ENCODE results near the gene GPR39.

Gene GPR39

DNA sequence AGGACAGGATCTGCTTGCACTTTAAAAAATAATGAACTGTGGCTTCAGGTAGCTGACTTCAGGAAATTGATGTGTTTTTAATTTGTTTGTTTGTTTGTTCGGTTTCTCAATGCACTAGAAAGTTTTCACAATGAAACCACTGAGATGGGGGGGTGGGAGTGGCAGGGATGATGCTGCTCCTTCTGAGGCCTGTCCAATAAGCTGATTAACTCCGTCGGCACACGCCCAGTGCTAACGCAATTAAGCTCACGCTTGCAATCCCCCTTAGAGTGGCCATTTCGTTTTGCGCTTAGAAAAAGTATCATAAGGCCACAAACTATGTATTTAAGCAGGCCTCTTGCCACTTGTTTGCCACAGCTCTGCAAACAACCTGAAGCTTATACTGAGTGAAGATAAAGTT is 12.5 kb upstream of the GPR39 start:
- no peak for DNase-seq (ENCODE audit: low read depth)
- no peak overlapping the region for H3K4me3 ChIP-seq (ENCODE audit: low read depth, low read length)

DNA sequence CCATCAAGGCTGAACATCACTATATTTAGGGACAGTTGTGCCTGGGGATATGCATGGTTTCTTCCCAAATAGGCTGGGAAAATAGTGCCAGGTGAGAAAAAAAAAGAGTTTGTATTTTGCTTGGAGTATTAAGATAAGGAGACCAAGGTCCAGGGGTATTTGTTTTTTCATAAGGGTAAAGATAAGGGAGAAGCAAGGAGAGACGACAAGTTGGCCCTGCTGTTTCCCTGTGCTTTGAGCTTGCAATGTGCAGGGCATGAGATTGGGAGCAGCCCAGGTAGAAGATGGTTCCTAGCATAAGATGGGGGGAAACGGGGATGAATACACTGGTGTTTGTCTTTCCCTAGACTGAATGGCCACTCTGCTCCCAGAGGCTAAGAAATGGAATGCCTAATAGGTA is 8.8 kb upstream of the GPR39 start:
- DNase-seq (ENCODE audit: low read depth) = no peak
- no peak overlapping the region for H3K4me3 ChIP-seq (ENCODE audit: low read depth, low read length)

- H3K4me3 ChIP-seq (ENCODE audit: low read depth, low read length) = no peak overlapping the region
- no peak for DNase-seq (ENCODE audit: low read depth)
These were observed 4.6 kb upstream of the GPR39 start for GRCh38 chr2:132412021-132412420.

DNA sequence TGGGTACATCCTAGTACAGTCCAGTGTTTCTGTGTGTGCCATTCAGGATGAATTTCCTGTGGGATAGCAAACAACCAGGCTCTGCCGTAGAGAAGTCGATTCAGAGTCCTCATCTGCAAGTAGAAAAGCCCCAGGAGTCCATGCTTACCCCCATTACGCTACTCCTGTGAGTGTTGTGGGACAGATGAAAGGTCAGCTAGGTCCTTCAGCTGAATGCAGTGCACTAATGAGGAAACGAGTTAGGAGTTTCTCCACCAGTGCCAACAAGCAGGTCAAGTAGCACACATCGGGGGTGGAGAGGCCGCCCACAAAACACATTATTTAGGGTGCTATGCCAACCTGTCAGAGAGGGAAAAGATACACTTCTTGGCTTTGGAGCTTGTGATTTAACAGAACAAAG is 2.5 kb upstream of the GPR39 start:
- DNase-seq (ENCODE audit: low read depth) = no peak
- no peak overlapping the region for H3K4me3 ChIP-seq (ENCODE audit: low read depth, low read length)

DNA sequence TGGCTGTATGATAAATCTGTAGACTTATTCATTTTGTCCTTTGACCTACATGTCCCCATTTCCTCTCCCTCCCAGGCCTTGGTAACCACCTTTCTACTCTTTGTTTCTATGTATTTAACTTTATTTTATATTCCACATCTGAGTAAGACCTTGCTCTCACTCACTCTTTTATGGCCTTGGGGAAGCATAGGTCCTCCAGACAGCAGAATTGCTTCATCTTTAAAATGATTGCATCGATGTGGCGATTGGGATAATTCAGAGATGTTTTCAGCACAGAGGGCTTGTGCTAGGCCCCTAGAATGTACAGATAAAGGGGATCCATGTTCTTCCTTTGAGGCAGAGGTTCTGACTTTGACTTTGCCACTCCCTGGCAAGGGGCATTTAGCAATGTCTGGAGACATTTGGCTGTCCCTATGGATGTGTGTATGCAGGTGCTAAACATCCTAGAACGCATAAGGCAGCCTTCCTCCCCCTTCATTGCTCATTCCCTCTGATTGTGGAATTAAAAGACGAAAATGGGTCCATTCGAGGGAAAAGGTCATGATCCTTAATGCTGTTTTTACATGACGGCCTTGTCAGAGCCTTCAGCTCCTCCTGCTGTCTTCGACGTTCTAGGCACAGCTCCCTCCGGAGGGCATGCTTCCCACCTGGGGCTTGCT is 1.2 kb upstream of the GPR39 start:
- DNase-seq (ENCODE audit: low read depth) = peak; percentile 48
- H3K4me3 ChIP-seq (ENCODE audit: low read depth, low read length) = peak overlapping the region; percentile 47

GRCh38 chr2:132415915-132416722 is 486 bp upstream of the GPR39 start:
- H3K4me3 ChIP-seq (ENCODE audit: low read depth, low read length) = peak overlapping the region; percentile 47
- peak; percentile 95 for DNase-seq (ENCODE audit: low read depth)

- H3K4me3 ChIP-seq (ENCODE audit: low read depth, low read length) = peak overlapping the region; percentile 8
- DNase-seq (ENCODE audit: low read depth) = no peak
These were observed 928 bp downstream of the GPR39 start for GRCh38 chr2:132417430-132418035.

DNA sequence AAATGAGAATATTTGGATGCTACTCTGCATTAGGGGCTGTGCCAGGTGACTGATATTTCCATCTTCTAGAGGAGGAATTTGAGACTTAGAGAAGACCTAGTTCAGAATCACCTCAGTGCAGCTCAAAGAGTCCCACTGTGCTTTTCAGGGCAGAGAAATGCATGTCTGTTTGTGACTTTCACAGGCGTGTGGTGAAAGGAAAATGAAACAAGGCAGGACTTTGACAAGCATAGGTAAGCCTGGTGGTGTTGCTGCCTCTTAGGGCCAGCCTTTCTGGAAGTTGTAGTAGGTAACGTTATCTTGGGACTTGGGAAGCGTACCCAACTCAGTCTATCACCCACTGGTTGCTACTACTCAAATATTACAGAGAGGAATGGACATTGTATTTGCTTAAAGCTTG is 2.6 kb downstream of the GPR39 start:
- no peak for DNase-seq (ENCODE audit: low read depth)
- H3K4me3 ChIP-seq (ENCODE audit: low read depth, low read length) = peak overlapping the region; percentile 8

- no peak overlapping the region for H3K4me3 ChIP-seq (ENCODE audit: low read depth, low read length)
These were observed 3.3 kb downstream of the GPR39 start for GRCh38 chr2:132419941-132420340.

GRCh38 chr2:132420816-132421805 is 4.5 kb downstream of the GPR39 start:
- no peak for DNase-seq (ENCODE audit: low read depth)
- no peak overlapping the region for H3K4me3 ChIP-seq (ENCODE audit: low read depth, low read length)

More at GRCh38 chr2:132419941-132420340, 3.3 kb downstream of the GPR39 start:
- no peak for DNase-seq (ENCODE audit: low read depth)

DNA sequence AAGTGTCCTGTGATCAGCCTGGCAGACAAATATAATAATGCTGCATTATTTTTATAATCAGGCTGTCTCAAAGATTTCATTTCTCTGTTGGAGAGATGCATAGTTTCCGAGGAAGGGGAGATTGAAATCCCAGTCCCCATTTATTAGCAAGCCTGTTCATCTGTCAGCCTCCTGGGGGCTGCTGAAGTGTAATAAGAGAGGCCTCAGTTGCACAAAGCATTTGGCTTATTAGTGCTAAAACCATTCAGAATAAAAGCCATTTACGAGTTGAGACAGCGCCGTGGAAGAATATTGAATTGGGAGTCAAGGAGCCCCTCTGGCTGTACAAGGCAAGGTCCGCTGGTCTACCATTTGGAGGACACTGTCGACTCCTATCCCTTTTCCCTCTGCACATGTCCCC is 6.1 kb downstream of the GPR39 start:
- no peak overlapping the region for H3K4me3 ChIP-seq (ENCODE audit: low read depth, low read length)

GRCh38 chr2:132424526-132425121 is 8.0 kb downstream of the GPR39 start:
- peak; percentile 66 for DNase-seq (ENCODE audit: low read depth)
- no peak overlapping the region for H3K4me3 ChIP-seq (ENCODE audit: low read depth, low read length)

More for the DNA sequence above, 6.1 kb downstream of the GPR39 start:
- DNase-seq (ENCODE audit: low read depth) = no peak

- no peak for DNase-seq (ENCODE audit: low read depth)
- H3K4me3 ChIP-seq (ENCODE audit: low read depth, low read length) = no peak overlapping the region
These were observed 9.4 kb downstream of the GPR39 start for GRCh38 chr2:132426033-132426432.

DNA sequence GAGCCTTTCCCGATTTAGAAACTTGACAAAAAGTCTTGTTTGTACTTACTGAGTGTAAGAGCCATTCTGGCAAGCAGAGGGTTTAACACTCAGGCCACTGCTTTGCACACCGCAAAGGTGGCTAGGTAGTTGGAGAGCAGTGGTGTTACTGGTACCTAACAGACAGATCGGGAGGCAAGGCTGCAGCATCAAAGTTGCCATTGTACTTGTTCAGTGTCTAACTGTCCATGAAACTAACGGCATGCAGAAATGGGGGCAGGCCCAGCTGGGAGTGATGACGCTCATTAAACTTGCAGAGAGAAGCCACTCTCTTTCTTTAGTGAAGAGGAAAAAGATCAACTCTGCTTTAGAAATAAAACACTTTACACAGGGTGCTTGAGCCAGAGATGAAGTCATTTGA is 10.1 kb downstream of the GPR39 start:
- DNase-seq (ENCODE audit: low read depth) = no peak
- no peak overlapping the region for H3K4me3 ChIP-seq (ENCODE audit: low read depth, low read length)

DNA sequence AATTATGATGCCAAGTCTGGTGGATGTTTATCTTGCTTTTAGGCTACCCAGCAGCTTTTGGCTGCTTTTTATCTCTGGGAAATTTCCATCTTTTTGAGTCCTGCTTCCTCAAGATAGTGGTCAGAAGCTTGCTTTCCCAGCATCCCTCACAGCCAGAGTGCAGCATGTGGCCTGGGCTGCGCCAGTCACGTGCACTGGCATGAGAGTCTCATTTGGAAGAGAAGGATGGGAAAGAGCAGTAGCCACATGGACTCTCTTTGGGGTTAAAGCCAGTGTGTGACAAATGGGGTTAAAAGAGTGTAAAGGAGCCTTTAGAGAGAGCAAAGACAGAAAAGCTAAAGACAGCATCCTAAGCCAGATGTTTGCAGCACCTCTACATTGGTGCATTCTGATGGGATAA is 12.7 kb downstream of the GPR39 start:
- no peak overlapping the region for H3K4me3 ChIP-seq (ENCODE audit: low read depth, low read length)

DNA sequence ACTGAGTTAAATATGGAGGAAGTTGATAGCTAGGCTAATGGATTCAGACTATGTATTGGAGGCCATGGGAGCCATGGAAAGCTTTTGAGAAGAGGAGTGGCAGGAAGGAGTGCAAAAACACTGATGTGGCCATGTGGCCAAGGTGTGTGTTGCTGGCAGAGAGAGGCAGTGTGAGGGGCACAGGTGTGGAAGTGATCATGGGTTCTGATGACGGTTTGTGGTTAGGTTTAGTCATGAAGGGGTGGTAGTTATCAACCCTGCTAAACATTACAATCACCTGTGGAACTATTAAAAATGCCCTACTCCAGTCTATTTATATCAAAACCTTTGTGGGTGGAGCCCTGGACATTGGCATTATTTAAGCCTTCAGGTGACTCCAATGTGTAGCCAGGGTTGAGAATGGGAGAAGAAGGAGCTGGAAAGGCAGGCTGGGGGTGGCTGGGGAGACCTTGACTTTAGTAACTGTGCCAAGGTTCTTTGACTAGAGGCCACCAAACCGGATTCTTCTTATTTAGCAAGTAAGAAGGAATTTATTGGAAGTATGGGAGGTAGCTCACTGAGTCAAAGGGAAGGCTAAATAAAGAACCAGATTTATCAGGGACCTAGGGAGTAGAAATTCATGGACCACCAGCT is 13.5 kb downstream of the GPR39 start:
- no peak overlapping the region for H3K4me3 ChIP-seq (ENCODE audit: low read depth, low read length)
- no peak for DNase-seq (ENCODE audit: low read depth)

More for the DNA sequence above, 12.7 kb downstream of the GPR39 start:
- no peak for DNase-seq (ENCODE audit: low read depth)

- no peak for DNase-seq (ENCODE audit: low read depth)
- no peak overlapping the region for H3K4me3 ChIP-seq (ENCODE audit: low read depth, low read length)
These were observed 14.3 kb downstream of the GPR39 start for GRCh38 chr2:132430895-132431294.

- H3K4me3 ChIP-seq (ENCODE audit: low read depth, low read length) = no peak overlapping the region
- DNase-seq (ENCODE audit: low read depth) = no peak
These were observed 21.5 kb downstream of the GPR39 start for GRCh38 chr2:132437852-132438669.

Data from skeletal muscle cell (primary cell).